Coronary artery (tissue), 2 donors: ENCODE results near the gene DEFB121.
"Not testable (repeated sequence)": the region's sequence is repeated elsewhere in the genome, so short reads cannot be mapped to it uniquely, and the experiment has no call there.

Source experiments
- DNase-seq: peaks from one replicate; pipeline ENCODE4 v3.0.0-alpha.2; 2017; ENCODE audit warnings: low spot score
- H3K27ac ChIP-seq, 2 donors: fragments of 200-600 bp; sonication (generic); one replicate each; pipeline ENCODE4 v1.5.1; 2016 to 2019
- H3K4me3 ChIP-seq: fragments of 200-600 bp; sonication (generic); 2 replicates; pipeline ENCODE4 v1.5.1; 2016; ENCODE audit warnings: mild to moderate bottlenecking, moderate library complexity
- TF ChIP-seq, protein P1 (sequence below): fragments of 200-600 bp; sonication (generic); IDR thresholded peaks from one replicate; pipeline ENCODE4 v1.5.1; 2019; ENCODE audit warnings: antibody characterized with exemption

The DEFB121 gene

DNA sequence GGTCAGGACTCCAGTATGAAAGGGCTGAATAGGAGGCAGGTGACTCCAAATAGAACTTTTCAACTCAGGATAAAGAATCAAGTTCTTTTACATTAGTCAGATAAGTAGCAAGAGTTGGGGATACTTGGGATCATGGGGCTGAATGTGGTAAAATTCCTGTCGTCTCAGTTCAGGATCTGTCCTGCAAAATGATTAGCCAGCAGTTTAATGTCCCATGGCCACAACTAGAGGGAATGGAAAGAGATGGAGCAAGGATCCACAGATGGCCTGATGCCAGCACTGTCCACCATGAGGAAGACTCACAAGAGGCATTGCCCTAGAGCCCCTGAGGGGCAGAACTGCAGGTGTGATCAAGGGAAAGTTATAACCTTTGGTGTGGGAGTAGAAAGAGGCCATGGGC, 2.1 kb downstream of the DEFB121 start:
- no peak for DNase-seq
- TF ChIP-seq, protein P1, sequence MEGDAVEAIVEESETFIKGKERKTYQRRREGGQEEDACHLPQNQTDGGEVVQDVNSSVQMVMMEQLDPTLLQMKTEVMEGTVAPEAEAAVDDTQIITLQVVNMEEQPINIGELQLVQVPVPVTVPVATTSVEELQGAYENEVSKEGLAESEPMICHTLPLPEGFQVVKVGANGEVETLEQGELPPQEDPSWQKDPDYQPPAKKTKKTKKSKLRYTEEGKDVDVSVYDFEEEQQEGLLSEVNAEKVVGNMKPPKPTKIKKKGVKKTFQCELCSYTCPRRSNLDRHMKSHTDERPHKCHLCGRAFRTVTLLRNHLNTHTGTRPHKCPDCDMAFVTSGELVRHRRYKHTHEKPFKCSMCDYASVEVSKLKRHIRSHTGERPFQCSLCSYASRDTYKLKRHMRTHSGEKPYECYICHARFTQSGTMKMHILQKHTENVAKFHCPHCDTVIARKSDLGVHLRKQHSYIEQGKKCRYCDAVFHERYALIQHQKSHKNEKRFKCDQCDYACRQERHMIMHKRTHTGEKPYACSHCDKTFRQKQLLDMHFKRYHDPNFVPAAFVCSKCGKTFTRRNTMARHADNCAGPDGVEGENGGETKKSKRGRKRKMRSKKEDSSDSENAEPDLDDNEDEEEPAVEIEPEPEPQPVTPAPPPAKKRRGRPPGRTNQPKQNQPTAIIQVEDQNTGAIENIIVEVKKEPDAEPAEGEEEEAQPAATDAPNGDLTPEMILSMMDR: no peak
- no peak overlapping the region for H3K4me3 ChIP-seq
- no peak overlapping the region for H3K27ac ChIP-seq

DNA sequence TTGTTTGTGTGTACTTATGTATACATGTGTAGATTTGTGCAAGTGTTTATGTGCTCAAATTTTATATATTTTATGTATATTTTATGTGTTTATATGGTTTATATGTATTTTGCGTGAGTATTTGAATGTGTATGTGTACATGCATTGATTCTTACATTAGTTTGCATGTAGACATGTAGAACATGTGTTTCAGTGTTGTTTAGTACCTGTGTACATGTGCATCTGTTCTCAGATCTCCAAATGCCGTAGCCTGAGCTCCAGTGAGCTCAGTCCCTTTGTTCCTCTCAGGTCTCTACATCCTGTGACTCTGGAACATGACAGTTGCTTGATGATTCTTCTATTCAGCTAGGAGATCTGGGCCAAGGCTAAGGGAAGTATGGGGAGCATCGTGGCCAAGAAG, 11.1 kb downstream of the DEFB121 start:
- DNase-seq: no peak
- no peak overlapping the region for H3K4me3 ChIP-seq
- TF ChIP-seq, protein P1: no peak
- H3K27ac ChIP-seq: no peak overlapping the region

DNA sequence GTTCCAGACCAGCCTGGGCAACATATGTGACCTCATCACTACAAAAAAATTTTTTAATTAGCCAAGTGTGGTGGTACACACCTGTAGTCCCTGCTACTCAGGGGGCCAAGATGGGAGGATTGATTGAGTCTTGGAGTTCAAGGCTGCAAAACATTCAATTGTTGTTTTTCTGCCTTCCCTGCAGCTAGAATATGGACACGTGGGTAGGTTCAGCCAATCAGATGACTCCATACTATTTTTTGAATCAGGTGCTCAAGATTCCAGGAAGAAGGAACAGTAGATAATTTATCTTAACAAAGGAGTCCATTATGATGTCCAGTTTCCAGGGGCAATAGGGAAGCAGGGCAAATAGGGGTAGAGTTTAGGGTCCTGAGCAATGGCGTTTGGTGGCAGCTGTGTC, 13.2 kb downstream of the DEFB121 start:
- H3K4me3 ChIP-seq: no peak overlapping the region
- TF ChIP-seq, protein P1: no peak
- no peak for DNase-seq
- no peak overlapping the region for H3K27ac ChIP-seq

DNA sequence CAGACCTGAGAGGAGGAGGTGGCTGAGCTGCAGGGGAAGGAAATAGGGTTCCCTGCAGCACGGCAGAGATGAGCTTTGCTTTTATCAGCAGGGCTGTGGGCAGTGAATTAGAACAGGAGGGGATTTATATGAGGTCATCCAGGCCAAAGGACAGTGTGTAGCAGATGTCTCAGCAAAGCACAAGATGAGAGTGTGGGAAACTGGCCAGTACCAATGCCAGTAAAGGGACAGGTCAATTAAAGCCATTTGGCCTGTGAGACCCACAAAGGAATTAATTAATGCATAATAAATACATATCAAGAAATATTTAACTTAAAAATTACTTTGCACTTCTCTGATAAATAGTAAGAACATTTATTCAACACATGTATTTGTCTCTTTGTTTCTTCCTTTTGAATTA, 15.5 kb downstream of the DEFB121 start, which contains the start of gene DEFB119:
Gene DEFB119, minus strand, starts transcription at position 101 of the 400 bp plus-strand sequence. CDS start 107 bp downstream, outside the sequence.
- H3K4me3 ChIP-seq: no peak within 1 kb of the TSS
- H3K27ac ChIP-seq: no peak within 1 kb of the TSS
- TF ChIP-seq, protein P1: no peak
- DNase-seq: no peak

DNA sequence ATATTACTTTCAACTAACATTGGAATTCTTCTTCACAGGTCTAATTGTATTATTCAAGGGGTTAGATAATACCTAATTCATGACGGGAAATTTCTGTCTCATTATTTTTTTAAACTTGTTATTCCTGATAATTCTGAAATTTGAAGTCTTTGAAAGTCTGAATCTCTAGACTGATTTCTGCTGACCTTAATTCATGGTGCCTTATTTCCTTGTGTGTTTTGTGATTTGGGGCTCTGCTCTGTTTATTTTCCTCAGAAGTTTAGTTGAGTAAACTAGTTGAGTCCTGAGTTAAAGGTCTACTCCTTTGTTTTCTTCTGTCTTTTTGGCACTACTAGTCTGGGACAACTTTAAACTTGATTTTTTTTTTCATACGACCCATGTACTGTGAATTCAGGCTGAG, 31.7 kb downstream of the DEFB121 start:
- Histone ChIP-seq H3K27ac (no peak overlapping the region), H3K4me3 (no peak overlapping the region)
- no peak for DNase-seq
- TF ChIP-seq, protein P1: no peak

DNA sequence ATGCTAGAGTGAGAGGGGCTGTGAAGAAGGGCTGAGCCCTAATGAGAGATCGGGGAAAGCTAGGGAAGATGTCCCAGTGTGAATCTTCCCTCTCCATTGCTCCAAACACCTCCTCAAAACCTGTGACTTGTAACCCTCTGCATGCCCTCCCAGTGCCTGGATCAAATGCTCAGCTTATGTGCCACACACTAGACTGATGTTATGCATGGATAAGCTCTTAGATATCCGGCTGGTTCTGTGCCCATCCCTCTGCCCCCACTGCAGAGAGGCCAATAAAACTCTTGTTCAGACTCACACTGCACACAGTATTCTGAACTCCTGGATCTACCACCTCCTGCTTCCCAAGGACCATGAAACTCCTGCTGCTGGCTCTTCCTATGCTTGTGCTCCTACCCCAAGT, 37.7 kb downstream of the DEFB121 start, which contains the start of gene DEFB118:
Gene DEFB118, plus strand, starts transcription at position 301 of the 400 bp plus-strand sequence. Its CDS starts 50 bp downstream, at position 351.
- TF ChIP-seq, protein P1: no peak
- Histone ChIP-seq H3K4me3 (no peak within 1 kb of the TSS), H3K27ac (no peak within 1 kb of the TSS)
- no peak for DNase-seq

DNA sequence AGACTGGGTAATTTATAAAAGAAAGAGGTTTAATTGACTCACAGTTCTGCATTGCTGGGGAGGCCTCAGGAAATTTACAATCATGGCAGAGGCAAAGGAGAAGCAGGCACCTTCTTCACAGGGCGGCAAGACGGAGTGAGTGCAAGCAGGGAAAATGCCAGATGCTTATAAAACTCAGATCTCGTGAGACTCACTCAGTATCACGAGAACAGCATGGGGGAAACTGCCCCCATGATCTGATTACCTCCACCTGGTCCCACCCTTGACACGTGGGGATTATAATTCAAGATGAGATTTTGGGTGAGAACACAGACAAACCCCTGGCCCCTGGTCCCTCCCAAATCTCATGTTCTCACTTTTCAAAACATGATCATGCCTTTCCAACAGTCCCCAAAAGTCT, 41.7 kb downstream of the DEFB121 start:
- H3K4me3 ChIP-seq, DNase-seq, H3K27ac ChIP-seq: not testable (repeated sequence)

DNA sequence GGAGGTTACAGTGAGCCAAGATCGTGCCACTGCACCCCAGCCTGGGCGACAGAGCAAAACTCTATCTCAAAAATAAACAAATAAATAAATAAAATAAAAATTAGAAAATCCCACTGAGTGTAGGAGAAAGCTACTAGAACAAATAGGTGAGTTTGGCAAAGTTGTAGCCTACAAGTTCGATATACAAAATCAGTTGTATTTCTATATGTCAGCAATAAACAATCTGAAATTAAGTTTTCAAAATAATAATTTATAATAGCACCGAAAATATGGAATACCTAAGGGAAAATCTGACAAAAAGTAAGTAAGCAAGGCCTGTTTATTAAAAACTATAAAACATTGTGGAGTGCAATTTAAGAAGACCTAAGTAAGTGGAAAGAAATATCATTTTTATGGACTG, 42.7 kb downstream of the DEFB121 start:
- TF ChIP-seq, protein P1: no peak
- no peak for DNase-seq
- no peak overlapping the region for H3K27ac ChIP-seq
- H3K4me3 ChIP-seq: no peak overlapping the region
